GM23248 (cell line): ENCODE measurements around the gene ASGR2.
"Not testable (repeated sequence)": the region's sequence is repeated elsewhere in the genome, so short reads cannot be mapped to it uniquely, and the experiment has no call there.

Source experiments
- EZH2 ChIP-seq: fragments of 200-600 bp; sonication (generic); IDR thresholded peaks from 2 replicates; pipeline ENCODE4 v1.6.1; 2018; ENCODE audit warnings: antibody characterized with exemption, mild to moderate bottlenecking; ENCODE audit not compliant: insufficient read depth, poor library complexity, severe bottlenecking
- EZH2phosphoT487 ChIP-seq: fragments of 200-600 bp; sonication (generic); IDR thresholded peaks from 2 replicates; pipeline ENCODE4 v1.6.1; 2018; ENCODE audit warnings: antibody characterized with exemption, moderate library complexity, mild to moderate bottlenecking, low read depth; ENCODE audit not compliant: insufficient read depth

GRCh38 chr17:7127501-7127900, 12.9 kb upstream of the ASGR2 start:
- not testable (repeated sequence) for TF ChIP-seq EZH2, EZH2phosphoT487
